IMR-90 (cell line): Measurements from ENCODE around the gene ACTN1. TPM values are rescaled to one million over a fixed set of nuclear protein-coding genes. Genes with fewer than 3 reads are reported as not detected.
A peak's percentile ranks its signal among the peaks of the same experiment; 100 is the strongest.

Source experiments
- ATAC-seq: fragments of 200-7000 bp; cut with Tn5 transposase; 2 replicates; pipeline ENCODE4 v1.9.1; 2020; ENCODE audit warnings: low read depth, mild to moderate bottlenecking, moderate library complexity
- BruUV-seq: library from RNA; stranded (reverse); fragments of 400-500 nt; replicated peaks from 2 replicates; lab custom pipeline; 2021; lab: Mats Ljungman, UMichigan
- CTCF ChIA-PET: fragments of 300-600 bp; formaldehyde crosslinking; extraction: SDS; loops from one replicate; lab custom pipeline; 2021; ENCODE audit warnings: antibody characterized with exemption; lab: Yijun Ruan, JAX
- POLR2A ChIA-PET: fragments of 300-600 bp; sonication (Branson Sonifier 250); formaldehyde crosslinking; loops from one replicate; lab custom pipeline; 2022; ENCODE audit warnings: antibody characterized with exemption; ENCODE audit not compliant: unreplicated experiment; lab: Charles Lee
- DNase-seq: peaks from one replicate; pipeline ENCODE4 v3.0.0; 2013
- H2AFZ ChIP-seq: replicated peaks from 2 replicates; pipeline ENCODE3; 2013; ENCODE audit warnings: low read length, mild to moderate bottlenecking; ENCODE audit not compliant: poor library complexity
- H2AK5ac ChIP-seq: 2 replicates; pipeline ENCODE4 v1.6.1; 2013; ENCODE audit warnings: low read depth, low read length, inconsistent platforms
- H2AK9ac ChIP-seq: replicated peaks from 2 replicates; pipeline ENCODE3; 2013; ENCODE audit warnings: mild to moderate bottlenecking, low read depth, low read length, moderate library complexity; ENCODE audit not compliant: poor library complexity
- H2BK120ac ChIP-seq: 2 replicates; pipeline ENCODE4 v1.6.1; 2013; ENCODE audit warnings: low read depth, low read length, inconsistent platforms
- H2BK15ac ChIP-seq: 3 replicates; pipeline ENCODE4 v1.6.1; 2013; ENCODE audit warnings: low read depth, low read length, inconsistent platforms
- H2BK20ac ChIP-seq: 2 replicates; pipeline ENCODE4 v1.6.1; 2013; ENCODE audit warnings: low read depth, mild to moderate bottlenecking, inconsistent platforms, low read length, moderate library complexity
- H2BK5ac ChIP-seq: 2 replicates; pipeline ENCODE4 v1.6.1; 2013; ENCODE audit warnings: mild to moderate bottlenecking, low read depth, low read length, inconsistent platforms; ENCODE audit not compliant: poor library complexity, severe bottlenecking
- H3K14ac ChIP-seq: replicated peaks from 2 replicates; pipeline ENCODE4 v1.6.1; 2013; ENCODE audit warnings: low read depth, low read length, inconsistent platforms
- H3K18ac ChIP-seq: 2 replicates; pipeline ENCODE4 v1.6.1; 2013; ENCODE audit warnings: low read depth, low read length, control low read depth
- H3K23ac ChIP-seq: 2 replicates; pipeline ENCODE4 v1.6.1; 2013; ENCODE audit warnings: low read depth, low read length, inconsistent platforms
- H3K27ac ChIP-seq: 2 replicates; pipeline ENCODE4 v1.5.1; 2013; ENCODE audit warnings: mild to moderate bottlenecking, control low read depth, low read length; ENCODE audit not compliant: insufficient read depth
- H3K27me3 ChIP-seq: 2 replicates; pipeline ENCODE4 v1.6.1; 2013; ENCODE audit warnings: low read length; ENCODE audit not compliant: control insufficient read depth, insufficient read depth
- H3K36me3 ChIP-seq: 2 replicates; pipeline ENCODE4 v1.6.1; 2013; ENCODE audit warnings: low read length, mixed read lengths; ENCODE audit not compliant: control insufficient read depth, insufficient read depth
- H3K4ac ChIP-seq: 2 replicates; pipeline ENCODE4 v1.6.1; 2013; ENCODE audit warnings: low read depth, low read length, inconsistent platforms
- H3K4me1 ChIP-seq: 2 replicates; pipeline ENCODE4 v1.6.1; 2013; ENCODE audit warnings: low read length, mixed read lengths; ENCODE audit not compliant: control insufficient read depth, insufficient read depth
- H3K4me2 ChIP-seq: 2 replicates; pipeline ENCODE4 v1.6.1; 2013; ENCODE audit warnings: low read depth, mild to moderate bottlenecking, control low read depth, low read length, moderate library complexity
- H3K4me3 ChIP-seq: 2 replicates; pipeline ENCODE4 v1.5.1; 2013; ENCODE audit warnings: low read depth, mild to moderate bottlenecking, control low read depth, low read length, moderate library complexity; ENCODE audit not compliant: insufficient read depth
- H3K56ac ChIP-seq: 2 replicates; pipeline ENCODE4 v1.6.1; 2013; ENCODE audit warnings: low read length, inconsistent platforms; ENCODE audit not compliant: insufficient read depth; ENCODE audit errors: extremely low read depth
- H3K79me1 ChIP-seq, 2 experiments: 2 replicates each; pipeline ENCODE4 v1.6.1; 2013; ENCODE audit warnings: low read length in 2 of 2, inconsistent platforms in 1 of 2, low read depth in 1 of 2
- H3K9ac ChIP-seq: 2 replicates; pipeline ENCODE4 v1.6.1; 2013; ENCODE audit warnings: low read depth, low read length, control low read depth
- H3K9me1 ChIP-seq: 2 replicates; pipeline ENCODE4 v1.6.1; 2013; ENCODE audit warnings: low read length, inconsistent platforms; ENCODE audit not compliant: insufficient read depth
- H3K9me3 ChIP-seq: 2 replicates; pipeline ENCODE4 v1.6.1; 2013; ENCODE audit warnings: low read length; ENCODE audit not compliant: control insufficient read depth, insufficient read depth
- H4K20me1 ChIP-seq: 2 replicates; pipeline ENCODE4 v1.6.1; 2013; ENCODE audit warnings: low read length, inconsistent platforms; ENCODE audit not compliant: insufficient read depth
- H4K5ac ChIP-seq: 2 replicates; pipeline ENCODE4 v1.6.1; 2013; ENCODE audit warnings: mild to moderate bottlenecking, low read depth, low read length, control low read depth
- H4K8ac ChIP-seq, 2 experiments: 2 replicates each; pipeline ENCODE4 v1.6.1; 2013; ENCODE audit warnings: low read depth in 2 of 2, low read length in 2 of 2, control low read depth in 1 of 2, inconsistent platforms in 1 of 2
- H4K91ac ChIP-seq: 2 replicates; pipeline ENCODE4 v1.6.1; 2013; ENCODE audit warnings: low read depth, low read length, inconsistent platforms; ENCODE audit not compliant: insufficient read depth
- BHLHE40 ChIP-seq: fragments of 150-350 bp; IDR thresholded peaks from 2 replicates; pipeline ENCODE4 v1.6.1; 2016; ENCODE audit warnings: mild to moderate bottlenecking, low read depth, low read length
- CEBPB ChIP-seq: IDR thresholded peaks from 2 replicates; pipeline ENCODE4 v1.6.1; 2012; ENCODE audit warnings: low read depth, low read length, improper control_type of control experiment
- CHD1 ChIP-seq: IDR thresholded peaks from 2 replicates; pipeline ENCODE4 v1.6.1; 2012; ENCODE audit warnings: low read depth, low read length, improper control_type of control experiment
- MAFK ChIP-seq: IDR thresholded peaks from 2 replicates; pipeline ENCODE4 v1.6.1; 2012; ENCODE audit warnings: low read depth, low read length, improper control_type of control experiment
- MAZ ChIP-seq: IDR thresholded peaks from 2 replicates; pipeline ENCODE4 v1.6.1; 2012; ENCODE audit warnings: low read depth, mild to moderate bottlenecking, low read length, improper control_type of control experiment, moderate library complexity, borderline replicate concordance
- MXI1 ChIP-seq: IDR thresholded peaks from 2 replicates; pipeline ENCODE4 v1.6.1; 2012; ENCODE audit warnings: low read depth, mild to moderate bottlenecking, low read length, moderate library complexity, borderline replicate concordance
- NFE2L2 ChIP-seq: fragments of 150-350 bp; IDR thresholded peaks from 2 replicates; pipeline ENCODE4 v1.6.1; 2016; ENCODE audit warnings: low read depth, mild to moderate bottlenecking, low read length
- RAD21 ChIP-seq: IDR thresholded peaks from 2 replicates; pipeline ENCODE4 v1.6.1; 2012; ENCODE audit warnings: low read length, improper control_type of control experiment
- RCOR1 ChIP-seq: IDR thresholded peaks from 2 replicates; pipeline ENCODE4 v1.6.1; 2012; ENCODE audit warnings: mild to moderate bottlenecking, low read length, improper control_type of control experiment; ENCODE audit not compliant: insufficient replicate concordance
- SMC3 ChIP-seq: fragments of 150-350 bp; IDR thresholded peaks from 2 replicates; pipeline ENCODE4 v1.6.1; 2016; ENCODE audit warnings: low read depth, mild to moderate bottlenecking, antibody characterized with exemption, low read length, moderate library complexity
- WGBS, 2 experiments: methylation state at CpG; one replicate each; pipeline versions ENCODE4 v1.1.5 to v1.1.7; 2013; ENCODE audit warnings: missing lambda C conversion rate in 2 of 2; ENCODE audit not compliant: insufficient read length in 1 of 2; ENCODE audit errors: extremely low coverage in 2 of 2; 5-methylcytosine and 5-hydroxymethylcytosine counted together
- dilution Hi-C: fragments of 300-500 bp; cut with HindIII; formaldehyde crosslinking; loops from one replicate; pipeline ENCODE4 v1.14.3; 2018; ENCODE audit warnings: low sequenced_read_pairs; ENCODE audit not compliant: unreplicated experiment
- in situ Hi-C: fragments of 300-500 bp; cut with MboI; formaldehyde crosslinking; loops from 3 replicates; pipeline ENCODE4 v1.14.3; 2019; ENCODE audit warnings: low sequenced_read_pairs, inconsistent platforms, mixed read lengths
- intact Hi-C: fragments of 100-400 bp; cut with micrococcal nuclease; formaldehyde crosslinking; loops from 2 replicates; pipeline ENCODE4 v1.10.0; 2022
- polyA plus RNA-seq, 3 experiments: library from polyadenylated mRNA; depleted of rRNA; stranded (reverse); fragments of >200 nt; gene quantifications; 2 replicates each; pipeline ENCODE4 v1.2.3, GENCODE V29; 2012; ENCODE audit warnings: low replicate concordance in 1 of 3
- total RNA-seq: library from RNA; depleted of rRNA; stranded (reverse); fragments of >200 nt; gene quantifications from 2 replicates; pipeline ENCODE4 v1.2.3, GENCODE V29; 2012
- TF ChIP-seq, protein P1 (sequence below): fragments of 150-350 bp; IDR thresholded peaks from 2 replicates; pipeline ENCODE4 v1.6.1; 2017; ENCODE audit warnings: mild to moderate bottlenecking, antibody characterized with exemption, low read length, low read depth
- TF ChIP-seq, protein P2 (sequence below): fragments of 150-350 bp; IDR thresholded peaks from 2 replicates; pipeline ENCODE4 v1.6.1; 2016; ENCODE audit warnings: low read depth, mild to moderate bottlenecking, low read length, moderate library complexity, borderline replicate concordance
- TF ChIP-seq, protein P3 (sequence below): conservative IDR thresholded peaks from 2 replicates; pipeline ENCODE4 v1.5.1; 2012; ENCODE audit warnings: mild to moderate bottlenecking, low read depth, low read length, improper control_type of control experiment

ACTN1 gene
- total and polyA plus RNA-seq, 2 of the 4 experiments (the other 2 are of a cell fraction), result 684 to 766 TPM

DNA sequence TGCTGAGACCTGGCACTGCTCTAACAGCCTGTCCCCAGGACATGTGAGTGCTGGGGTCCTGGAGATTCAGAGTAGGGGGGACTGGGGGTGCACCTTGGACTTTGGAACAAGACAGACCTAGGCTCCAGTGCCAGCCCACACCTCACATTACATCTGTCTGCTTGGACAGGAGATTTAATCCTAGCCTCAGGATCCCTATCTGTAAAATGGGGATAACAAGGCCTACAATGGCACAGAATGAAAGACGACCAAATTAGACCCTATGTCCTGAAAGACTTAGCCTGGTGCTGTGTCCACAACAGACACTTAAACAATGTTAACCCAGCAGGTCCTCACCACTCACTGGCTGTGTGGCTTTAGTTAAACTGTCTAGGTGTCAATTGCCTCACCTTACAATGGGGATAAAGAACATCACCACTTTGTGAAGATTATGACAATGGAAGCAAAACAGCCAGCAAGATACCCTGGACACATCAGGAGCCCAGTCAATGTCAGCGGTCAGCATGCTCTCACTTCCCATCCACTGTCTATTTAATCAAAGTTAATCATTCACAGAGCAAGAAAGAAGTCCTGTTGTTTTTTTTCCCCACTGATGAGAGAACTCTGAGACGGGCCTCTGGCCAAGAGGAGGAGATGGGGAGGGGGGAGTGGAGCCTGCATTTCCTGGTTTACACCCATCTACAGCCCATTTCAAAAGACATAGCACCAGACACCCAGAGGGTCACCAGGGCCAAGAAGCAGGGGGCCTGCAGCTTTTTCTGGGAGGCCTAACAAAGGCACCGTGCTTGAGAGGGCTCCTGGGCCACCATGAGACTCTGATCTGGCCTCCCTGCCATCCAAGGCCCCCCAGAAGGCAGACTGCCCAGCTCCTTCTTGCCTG lies 40.6 kb downstream of the ACTN1 start:
- peak overlapping the region; percentile 22 for H2AK9ac ChIP-seq
- ChIA-PET POLR2A (no interaction called here), CTCF (no interaction called here)
- H2BK120ac ChIP-seq, result peak overlapping the region; percentile 38
- H3K18ac ChIP-seq, result peak overlapping the region; percentile 59
- H4K8ac ChIP-seq, result peak overlapping the region; percentile 57 to 72; a peak in 3 of 4 replicates
- peak overlapping the region; percentile 8 for H3K4me2 ChIP-seq
- H3K36me3 ChIP-seq, result peaks cover 34% of the 10 kb centered on the region
- H3K9ac ChIP-seq, result peak overlapping the region; percentile 70
- H3K14ac ChIP-seq, result peak overlapping the region; percentile 83
- peak overlapping the region; percentile 77 for H3K4ac ChIP-seq
- H2BK5ac ChIP-seq, result peak overlapping the region; percentile 91
- H4K5ac ChIP-seq, result 0 out of 2 replicates have a peak overlapping the region, but pooled peaks have one; percentile 5
- in situ Hi-C loops (no loop called here), intact Hi-C loops (no loop called here), dilution Hi-C loops (no loop called here)
- peak overlapping the region; percentile 68; the same call in 1 of the 3 replicates for H2BK15ac ChIP-seq
- no peak for ATAC-seq
- peak overlapping the region; percentile 76; the same call in 1 of the 2 replicates for H2AK5ac ChIP-seq
- no peak overlapping the region for H3K4me3 ChIP-seq
- no peaks in the 10 kb centered on the region for H3K9me3 ChIP-seq
- peak overlapping the region; percentile 92 for H3K23ac ChIP-seq
- no peak overlapping the region for H2AFZ ChIP-seq
- peak; percentile 48 for DNase-seq
- WGBS, 2 experiments, result no CpG with 5 or more reads among the region's 4 CpGs
- peak overlapping the region; percentile 21; the same call in 1 of the 2 replicates for H2BK20ac ChIP-seq
- H3K79me1 ChIP-seq, result peaks cover 0 to 75% of the 10 kb centered on the region in 2 experiments; a peak in 2 of 4 replicates
- peak overlapping the region; percentile 43 for H4K91ac ChIP-seq
- H3K9me1 ChIP-seq, result peaks cover 52% of the 10 kb centered on the region
- peaks cover 100% of the 10 kb centered on the region for H4K20me1 ChIP-seq
- H3K4me1 ChIP-seq, result peaks cover 64% of the 10 kb centered on the region
- no peaks in the 10 kb centered on the region for H3K27me3 ChIP-seq
- peak overlapping the region; percentile 85 for H3K27ac ChIP-seq
- H3K56ac ChIP-seq, result peak overlapping the region; percentile 52; the same call in 1 of the 2 replicates
- no TSS peak for BruUV-seq
- TF ChIP-seq RAD21, result no peak
- no peak for TF ChIP-seq CHD1
- TF ChIP-seq RCOR1, result no peak
- no peak for TF ChIP-seq CEBPB
- no peak for TF ChIP-seq MAZ
- TF ChIP-seq, protein P1, sequence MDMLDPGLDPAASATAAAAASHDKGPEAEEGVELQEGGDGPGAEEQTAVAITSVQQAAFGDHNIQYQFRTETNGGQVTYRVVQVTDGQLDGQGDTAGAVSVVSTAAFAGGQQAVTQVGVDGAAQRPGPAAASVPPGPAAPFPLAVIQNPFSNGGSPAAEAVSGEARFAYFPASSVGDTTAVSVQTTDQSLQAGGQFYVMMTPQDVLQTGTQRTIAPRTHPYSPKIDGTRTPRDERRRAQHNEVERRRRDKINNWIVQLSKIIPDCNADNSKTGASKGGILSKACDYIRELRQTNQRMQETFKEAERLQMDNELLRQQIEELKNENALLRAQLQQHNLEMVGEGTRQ, result no peak
- TF ChIP-seq, protein P2, sequence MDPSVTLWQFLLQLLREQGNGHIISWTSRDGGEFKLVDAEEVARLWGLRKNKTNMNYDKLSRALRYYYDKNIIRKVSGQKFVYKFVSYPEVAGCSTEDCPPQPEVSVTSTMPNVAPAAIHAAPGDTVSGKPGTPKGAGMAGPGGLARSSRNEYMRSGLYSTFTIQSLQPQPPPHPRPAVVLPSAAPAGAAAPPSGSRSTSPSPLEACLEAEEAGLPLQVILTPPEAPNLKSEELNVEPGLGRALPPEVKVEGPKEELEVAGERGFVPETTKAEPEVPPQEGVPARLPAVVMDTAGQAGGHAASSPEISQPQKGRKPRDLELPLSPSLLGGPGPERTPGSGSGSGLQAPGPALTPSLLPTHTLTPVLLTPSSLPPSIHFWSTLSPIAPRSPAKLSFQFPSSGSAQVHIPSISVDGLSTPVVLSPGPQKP, result no peak
- no peak for TF ChIP-seq MXI1
- TF ChIP-seq MAFK, result no peak
- no peak for TF ChIP-seq BHLHE40
- TF ChIP-seq NFE2L2, result no peak
- TF ChIP-seq, protein P3, sequence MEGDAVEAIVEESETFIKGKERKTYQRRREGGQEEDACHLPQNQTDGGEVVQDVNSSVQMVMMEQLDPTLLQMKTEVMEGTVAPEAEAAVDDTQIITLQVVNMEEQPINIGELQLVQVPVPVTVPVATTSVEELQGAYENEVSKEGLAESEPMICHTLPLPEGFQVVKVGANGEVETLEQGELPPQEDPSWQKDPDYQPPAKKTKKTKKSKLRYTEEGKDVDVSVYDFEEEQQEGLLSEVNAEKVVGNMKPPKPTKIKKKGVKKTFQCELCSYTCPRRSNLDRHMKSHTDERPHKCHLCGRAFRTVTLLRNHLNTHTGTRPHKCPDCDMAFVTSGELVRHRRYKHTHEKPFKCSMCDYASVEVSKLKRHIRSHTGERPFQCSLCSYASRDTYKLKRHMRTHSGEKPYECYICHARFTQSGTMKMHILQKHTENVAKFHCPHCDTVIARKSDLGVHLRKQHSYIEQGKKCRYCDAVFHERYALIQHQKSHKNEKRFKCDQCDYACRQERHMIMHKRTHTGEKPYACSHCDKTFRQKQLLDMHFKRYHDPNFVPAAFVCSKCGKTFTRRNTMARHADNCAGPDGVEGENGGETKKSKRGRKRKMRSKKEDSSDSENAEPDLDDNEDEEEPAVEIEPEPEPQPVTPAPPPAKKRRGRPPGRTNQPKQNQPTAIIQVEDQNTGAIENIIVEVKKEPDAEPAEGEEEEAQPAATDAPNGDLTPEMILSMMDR, result no peak
- no peak for TF ChIP-seq SMC3
